Esophagus squamous epithelium (tissue), 5 donors: Measurements from ENCODE around the gene GPRC5A. TPM values are rescaled to one million over a fixed set of nuclear protein-coding genes. Genes with fewer than 3 reads are reported as not detected.

ENCODE experiments used
- DNase-seq: peaks from one replicate; lab custom pipeline; 2025; lab: John Stamatoyannopoulos, UW
- H3K27ac ChIP-seq, 4 donors: fragments of 200-600 bp; sonication (generic); one replicate each; pipeline ENCODE4 v1.5.1; 2016 to 2019; ENCODE audit warnings: mild to moderate bottlenecking in 1 of 4
- H3K27me3 ChIP-seq, 4 donors: fragments of 200-600 bp; sonication (generic); 1 replicate in 3 of 4; 2 replicates in 1 of 4; pipeline versions ENCODE4 v1.5.1 to v1.6.0; 2017 to 2021; ENCODE audit warnings: antibody characterized with exemption in 1 of 4
- H3K36me3 ChIP-seq, 3 donors: fragments of 200-600 bp; sonication (generic); one replicate each; pipeline ENCODE4 v1.5.1; 2016 to 2019
- H3K4me1 ChIP-seq, 3 donors: fragments of 200-600 bp; sonication (generic); one replicate each; pipeline ENCODE4 v1.5.1; 2017 to 2019
- H3K4me3 ChIP-seq, 4 donors: fragments of 200-600 bp; sonication (generic); 1 replicate in 3 of 4; 2 replicates in 1 of 4; pipeline ENCODE4 v1.5.1; 2016 to 2019; ENCODE audit warnings: mild to moderate bottlenecking in 2 of 4, moderate library complexity in 1 of 4
- H3K9me3 ChIP-seq, 3 donors: fragments of 200-600 bp; sonication (generic); one replicate each; pipeline ENCODE4 v1.5.1; 2016 to 2019
- POLR2A ChIP-seq, 4 donors: fragments of 450-650 bp; IDR thresholded peaks; one replicate each; pipeline ENCODE4 v1.6.1; 2017; ENCODE audit warnings: antibody characterized with exemption in 4 of 4, mild to moderate bottlenecking in 4 of 4, moderate library complexity in 3 of 4
- WGBS, 2 donors: methylation state at CpG; one replicate each; pipeline ENCODE4 v1.1.5; 2018; 5-methylcytosine and 5-hydroxymethylcytosine counted together
- intact Hi-C: fragments of 100-400 bp; cut with DNase I; formaldehyde crosslinking; loops from one replicate; pipeline ENCODE4 v1.15.0; 2022
- total RNA-seq, 4 donors: library from RNA; depleted of rRNA; stranded (reverse); fragments of >200 nt; gene quantifications; one replicate each; pipeline ENCODE4 v1.1.0, GENCODE V29; 2016
- TF ChIP-seq, protein P1 (sequence below), 6 experiments: fragments of 450-650 bp in 4 of 6; fragments of 200-600 bp in 2 of 6; sonication (generic) in 2 of 6; IDR thresholded peaks; one replicate each; pipeline ENCODE4 v1.5.1; 2016 to 2019; ENCODE audit warnings: antibody characterized with exemption in 6 of 6, mild to moderate bottlenecking in 4 of 6, moderate library complexity in 4 of 6
- donor health status: DM: yes; HTN: yes; CAD: no.

Gene GPRC5A
- total RNA-seq, 4 donors from 2014 or later = 3.9 to 18.5 (median 8.5) TPM

DNA sequence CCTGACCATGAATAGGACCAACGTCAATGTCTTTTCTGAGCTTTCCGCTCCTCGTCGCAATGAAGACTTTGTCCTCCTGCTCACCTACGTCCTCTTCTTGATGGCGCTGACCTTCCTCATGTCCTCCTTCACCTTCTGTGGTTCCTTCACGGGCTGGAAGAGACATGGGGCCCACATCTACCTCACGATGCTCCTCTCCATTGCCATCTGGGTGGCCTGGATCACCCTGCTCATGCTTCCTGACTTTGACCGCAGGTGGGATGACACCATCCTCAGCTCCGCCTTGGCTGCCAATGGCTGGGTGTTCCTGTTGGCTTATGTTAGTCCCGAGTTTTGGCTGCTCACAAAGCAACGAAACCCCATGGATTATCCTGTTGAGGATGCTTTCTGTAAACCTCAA lies 17.3 kb downstream of the GPRC5A start:
- H3K36me3 ChIP-seq = peaks cover 0 to 12% (median 0%) of the 10 kb centered on the region in 3 donors
- H3K4me1 ChIP-seq = peaks cover 0 to 13% (median 2%) of the 10 kb centered on the region in 3 donors
- intact Hi-C loops = no loop called here
- no peaks in the 10 kb centered on the region for H3K9me3 ChIP-seq
- no peak overlapping the region for H3K27ac ChIP-seq
- H3K27me3 ChIP-seq = no peaks in the 10 kb centered on the region
- H3K4me3 ChIP-seq = no peak overlapping the region
- TF ChIP-seq, protein P1, sequence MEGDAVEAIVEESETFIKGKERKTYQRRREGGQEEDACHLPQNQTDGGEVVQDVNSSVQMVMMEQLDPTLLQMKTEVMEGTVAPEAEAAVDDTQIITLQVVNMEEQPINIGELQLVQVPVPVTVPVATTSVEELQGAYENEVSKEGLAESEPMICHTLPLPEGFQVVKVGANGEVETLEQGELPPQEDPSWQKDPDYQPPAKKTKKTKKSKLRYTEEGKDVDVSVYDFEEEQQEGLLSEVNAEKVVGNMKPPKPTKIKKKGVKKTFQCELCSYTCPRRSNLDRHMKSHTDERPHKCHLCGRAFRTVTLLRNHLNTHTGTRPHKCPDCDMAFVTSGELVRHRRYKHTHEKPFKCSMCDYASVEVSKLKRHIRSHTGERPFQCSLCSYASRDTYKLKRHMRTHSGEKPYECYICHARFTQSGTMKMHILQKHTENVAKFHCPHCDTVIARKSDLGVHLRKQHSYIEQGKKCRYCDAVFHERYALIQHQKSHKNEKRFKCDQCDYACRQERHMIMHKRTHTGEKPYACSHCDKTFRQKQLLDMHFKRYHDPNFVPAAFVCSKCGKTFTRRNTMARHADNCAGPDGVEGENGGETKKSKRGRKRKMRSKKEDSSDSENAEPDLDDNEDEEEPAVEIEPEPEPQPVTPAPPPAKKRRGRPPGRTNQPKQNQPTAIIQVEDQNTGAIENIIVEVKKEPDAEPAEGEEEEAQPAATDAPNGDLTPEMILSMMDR (IDR thresholded peaks at IDR 0.05) = no peak
- no peak for TF ChIP-seq POLR2A (IDR thresholded peaks at IDR 0.05)
- DNase-seq = no peak
- 87 to 91% methylated on average over 11 to 12 of the region's 12 CpGs for WGBS, 2 donors

DNA sequence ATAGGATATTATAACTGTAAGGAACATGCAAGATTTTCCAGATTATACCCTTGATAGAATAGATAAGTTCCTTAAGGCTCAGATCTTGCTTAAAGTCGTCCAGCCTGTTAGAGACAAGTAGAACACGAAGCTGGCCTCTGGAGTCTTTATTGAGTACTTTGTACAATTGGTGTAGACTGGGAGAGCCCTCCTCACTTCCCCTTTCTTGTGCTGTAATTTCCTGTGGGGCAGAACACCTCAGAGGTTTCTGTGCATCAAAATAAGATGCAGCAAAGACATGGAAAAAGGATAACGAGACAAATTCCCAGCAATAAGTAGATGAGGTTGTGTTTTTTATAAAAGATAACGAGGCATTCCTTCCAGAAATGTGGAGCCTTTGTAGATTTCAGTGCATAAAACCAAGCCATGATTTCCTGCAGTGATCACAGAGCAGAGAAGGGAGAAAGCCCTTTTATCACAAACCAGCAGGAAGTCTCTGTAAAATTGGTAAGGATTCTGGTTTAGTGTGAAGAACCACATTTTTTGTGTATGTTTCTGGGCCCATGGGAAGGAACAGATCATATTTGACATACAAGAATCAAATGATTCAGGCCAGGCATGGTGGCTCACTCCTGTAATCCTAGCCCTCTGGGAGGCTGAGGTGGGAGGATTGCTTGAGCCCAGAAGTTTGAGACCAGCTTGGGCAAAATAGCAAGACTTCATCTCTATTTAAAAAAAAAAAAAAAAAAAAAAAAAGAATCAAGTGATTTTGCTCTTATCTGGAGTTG lies 18.0 kb downstream of the GPRC5A start:
- intact Hi-C loops = no loop called here
- no peak for DNase-seq
- Histone ChIP-seq H3K27ac (no peak overlapping the region), H3K4me1 (peaks cover 0 to 6% (median 0%) of the 10 kb centered on the region in 3 donors), H3K4me3 (no peak overlapping the region), H3K27me3 (no peaks in the 10 kb centered on the region), H3K9me3 (no peaks in the 10 kb centered on the region), H3K36me3 (peaks cover 0 to 12% (median 0%) of the 10 kb centered on the region in 3 donors)
- TF ChIP-seq, protein P1 (IDR thresholded peaks at IDR 0.05) = no peak
- TF ChIP-seq POLR2A (IDR thresholded peaks at IDR 0.05) = no peak
- 61 to 69% methylated on average over 4 of the region's 4 CpGs for WGBS, 2 donors

- intact Hi-C loops = loop anchor here (10.0 kb wide), 2 partner anchors 75 to 185 kb away; no protein-coding TSS in a partner anchor
- H3K27ac ChIP-seq = peak overlapping the region in 1 of 4 donors; percentile 15
- 56 to 65% methylated on average over 4 of the region's 4 CpGs for WGBS, 2 donors
- peaks cover 0 to 12% (median 0%) of the 10 kb centered on the region in 3 donors for H3K36me3 ChIP-seq
- H3K4me1 ChIP-seq = peaks cover 0 to 6% (median 0%) of the 10 kb centered on the region in 3 donors
- DNase-seq = no peak
- H3K27me3 ChIP-seq = no peaks in the 10 kb centered on the region
- H3K4me3 ChIP-seq = no peak overlapping the region
- no peaks in the 10 kb centered on the region for H3K9me3 ChIP-seq
- no peak for TF ChIP-seq POLR2A (IDR thresholded peaks at IDR 0.05)
Observed at GRCh38 chr12:12909995-12910420, 18.6 kb downstream of the GPRC5A start.

DNA sequence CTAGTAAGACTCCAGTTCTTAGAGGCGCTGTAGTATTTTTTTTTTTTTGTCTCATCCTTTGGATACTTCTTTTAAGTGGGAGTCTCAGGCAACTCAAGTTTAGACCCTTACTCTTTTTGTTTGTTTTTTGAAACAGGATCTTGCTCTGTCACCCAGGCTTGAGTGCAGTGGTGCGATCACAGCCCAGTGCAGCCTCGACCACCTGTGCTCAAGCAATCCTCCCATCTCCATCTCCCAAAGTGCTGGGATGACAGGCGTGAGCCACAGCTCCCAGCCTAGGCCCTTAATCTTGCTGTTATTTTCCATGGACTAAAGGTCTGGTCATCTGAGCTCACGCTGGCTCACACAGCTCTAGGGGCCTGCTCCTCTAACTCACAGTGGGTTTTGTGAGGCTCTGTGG lies 21.3 kb downstream of the GPRC5A start:
- Histone ChIP-seq H3K36me3 (peaks cover 0 to 12% (median 0%) of the 10 kb centered on the region in 3 donors), H3K27ac (no peak overlapping the region), H3K9me3 (no peaks in the 10 kb centered on the region), H3K27me3 (no peaks in the 10 kb centered on the region), H3K4me3 (no peak overlapping the region), H3K4me1 (peaks cover 0 to 20% (median 12%) of the 10 kb centered on the region in 3 donors)
- no peak for DNase-seq
- 90 to 91% methylated on average over 2 to 5 of the region's 5 CpGs for WGBS, 2 donors
- TF ChIP-seq, protein P1 (IDR thresholded peaks at IDR 0.05) = no peak
- TF ChIP-seq POLR2A (IDR thresholded peaks at IDR 0.05) = no peak
- intact Hi-C loops = loop anchor here (10.0 kb wide), 2 partner anchors 72 to 182 kb away; no protein-coding TSS in a partner anchor

DNA sequence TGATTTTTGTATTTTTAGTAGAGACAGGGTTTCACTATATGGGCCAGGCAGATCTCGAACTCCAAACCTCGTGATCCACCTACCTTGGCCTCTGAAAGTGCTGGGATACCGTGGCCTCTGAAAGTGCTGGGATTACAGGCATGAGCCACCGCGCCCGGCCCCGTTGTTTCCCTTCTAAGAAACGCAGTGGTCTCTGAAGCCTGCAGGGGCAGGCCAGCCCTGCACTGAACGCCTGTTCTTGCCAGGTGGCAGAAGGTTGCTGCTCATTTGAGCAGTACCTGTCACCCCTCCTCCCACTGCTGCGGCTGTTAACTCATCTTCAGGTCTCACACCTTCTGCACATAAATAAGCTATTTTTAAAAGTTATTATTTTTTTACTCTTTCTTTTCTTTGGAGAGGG lies 24.3 kb downstream of the GPRC5A start:
- TF ChIP-seq POLR2A (IDR thresholded peaks at IDR 0.05) = no peak
- TF ChIP-seq, protein P1 (IDR thresholded peaks at IDR 0.05) = no peak
- H3K27me3 ChIP-seq = no peaks in the 10 kb centered on the region
- DNase-seq = no peak
- no peak overlapping the region for H3K4me3 ChIP-seq
- WGBS, 2 donors = 65 to 68% methylated on average over 3 to 10 of the region's 10 CpGs
- H3K9me3 ChIP-seq = no peaks in the 10 kb centered on the region
- H3K4me1 ChIP-seq = peaks cover 0 to 15% (median 12%) of the 10 kb centered on the region in 3 donors
- peaks cover 0 to 12% (median 0%) of the 10 kb centered on the region in 3 donors for H3K36me3 ChIP-seq
- peak overlapping the region in 2 of 4 donors; percentile 43 to 44 for H3K27ac ChIP-seq
- intact Hi-C loops = loop anchor here (5.0 to 10.0 kb wide), 3 partner anchors 69 to 297 kb away; no protein-coding TSS in a partner anchor
